Stimulated activated CD8-positive, alpha-beta memory T cell treated with anti-CD3 and anti-CD28 coated beads, Interleukin-12 subunit alpha, Interleukin-12 subunit beta, amount 100 ng/mL, for 24 hours (primary cell): ENCODE data around the gene SULT2B1.
"Not testable (repeated sequence)": the region's sequence is repeated elsewhere in the genome, so short reads cannot be mapped to it uniquely, and the experiment has no call there.

Experiments
- DNase-seq: peaks from one replicate; pipeline ENCODE4 v3.0.0-alpha.2; 2020; ENCODE audit errors: extremely low read depth

Gene SULT2B1

GRCh38 chr19:48551437-48552302 lies at the start of gene SULT2B1:
TSS of gene SULT2B1 (plus strand) at chr19:48552172. CDS start at chr19:48552253, 81 bp downstream.
- no peak for DNase-seq

- DNase-seq = no peak
Measured at GRCh38 chr19:48502350-48503018, 49.5 kb upstream of the SULT2B1 start.

- no peak for DNase-seq
Measured at GRCh38 chr19:48506138-48506733, 45.7 kb upstream of the SULT2B1 start.

GRCh38 chr19:48507911-48508439 lies 44.0 kb upstream of the SULT2B1 start:
- DNase-seq = no peak

- no peak for DNase-seq
Measured at GRCh38 chr19:48508729-48509411, 43.1 kb upstream of the SULT2B1 start.

- DNase-seq = no peak
Measured at GRCh38 chr19:48509467-48510194, 42.3 kb upstream of the SULT2B1 start.

GRCh38 chr19:48510421-48511268 lies 41.3 kb upstream of the SULT2B1 start:
- no peak for DNase-seq

- DNase-seq = no peak
Measured at GRCh38 chr19:48511321-48511731, 40.6 kb upstream of the SULT2B1 start.

GRCh38 chr19:48511800-48512503 lies 40.0 kb upstream of the SULT2B1 start, which contains the start of gene LMTK3:
TSS of gene LMTK3 (minus strand) at chr19:48511835. CDS start at chr19:48511576, 259 bp downstream.
- DNase-seq = no peak

GRCh38 chr19:48512504-48513288 lies 39.3 kb upstream of the SULT2B1 start:
- DNase-seq = no peak

- no peak for DNase-seq
Measured at GRCh38 chr19:48513289-48514122, 38.5 kb upstream of the SULT2B1 start.

GRCh38 chr19:48514123-48514458 lies 37.9 kb upstream of the SULT2B1 start:
- DNase-seq = no peak

- no peak for DNase-seq
Measured at GRCh38 chr19:48516536-48516935, 35.4 kb upstream of the SULT2B1 start.

- DNase-seq = no peak
Measured at GRCh38 chr19:48518207-48518606, 33.8 kb upstream of the SULT2B1 start.

- not testable (repeated sequence) for DNase-seq
Measured at GRCh38 chr19:48519426-48519825, 32.5 kb upstream of the SULT2B1 start.

- DNase-seq = no peak
Measured at GRCh38 chr19:48520134-48520533, 31.8 kb upstream of the SULT2B1 start.

- no peak for DNase-seq
Measured at GRCh38 chr19:48524221-48524620, 27.8 kb upstream of the SULT2B1 start.

GRCh38 chr19:48524732-48525131 lies 27.2 kb upstream of the SULT2B1 start:
- DNase-seq = no peak
